BJ (cell line): ENCODE measurements around the gene PC. TPM values are rescaled to one million over a fixed set of nuclear protein-coding genes. Genes with fewer than 3 reads are reported as not detected.

Source experiments
- CTCF ChIA-PET: fragments of 350-600 bp; formaldehyde crosslinking; extraction: SDS; loops from one replicate; lab custom pipeline; 2021; ENCODE audit warnings: antibody characterized with exemption, inconsistent platforms; lab: Yijun Ruan, JAX
- POLR2A ChIA-PET: fragments of 300-600 bp; sonication (Branson Sonifier 250); formaldehyde crosslinking; extraction: SDS; loops from one replicate; lab custom pipeline; 2021; ENCODE audit warnings: antibody characterized with exemption; lab: Charles Lee
- DNase-seq: peaks from one replicate; pipeline ENCODE4 v3.0.0-alpha.2; 2011; ENCODE audit warnings: low read depth
- H3K27me3 ChIP-seq: 2 replicates; pipeline ENCODE4 v1.6.0; 2011; ENCODE audit warnings: low read length; ENCODE audit not compliant: control insufficient read depth, insufficient read depth
- H3K36me3 ChIP-seq: 2 replicates; pipeline ENCODE4 v1.5.1; 2011; ENCODE audit warnings: low read length; ENCODE audit not compliant: control insufficient read depth, insufficient read depth
- H3K4me3 ChIP-seq: 2 replicates; pipeline ENCODE4 v1.5.1; 2011; ENCODE audit warnings: low read depth, mild to moderate bottlenecking, control low read depth, low read length
- polyA plus RNA-seq: library from polyadenylated mRNA; depleted of rRNA; stranded (reverse); fragments of >200 nt; gene quantifications from 2 replicates; pipeline ENCODE4 v1.2.3, GENCODE V29; 2011
- TF ChIP-seq, protein P1 (sequence below): IDR thresholded peaks from 2 replicates; pipeline ENCODE4 v1.5.1; 2011; ENCODE audit warnings: low read depth, mild to moderate bottlenecking, control low read depth, inconsistent platforms, low read length, moderate library complexity; ENCODE audit not compliant: insufficient read depth

PC gene
- polyA plus RNA-seq, 1 experiment = 14.3 TPM

- ChIA-PET POLR2A (no interaction called here), CTCF (no interaction called here)
- no peak overlapping the region for H3K4me3 ChIP-seq
- peaks cover 27% of the 10 kb centered on the region for H3K36me3 ChIP-seq
- TF ChIP-seq, protein P1, sequence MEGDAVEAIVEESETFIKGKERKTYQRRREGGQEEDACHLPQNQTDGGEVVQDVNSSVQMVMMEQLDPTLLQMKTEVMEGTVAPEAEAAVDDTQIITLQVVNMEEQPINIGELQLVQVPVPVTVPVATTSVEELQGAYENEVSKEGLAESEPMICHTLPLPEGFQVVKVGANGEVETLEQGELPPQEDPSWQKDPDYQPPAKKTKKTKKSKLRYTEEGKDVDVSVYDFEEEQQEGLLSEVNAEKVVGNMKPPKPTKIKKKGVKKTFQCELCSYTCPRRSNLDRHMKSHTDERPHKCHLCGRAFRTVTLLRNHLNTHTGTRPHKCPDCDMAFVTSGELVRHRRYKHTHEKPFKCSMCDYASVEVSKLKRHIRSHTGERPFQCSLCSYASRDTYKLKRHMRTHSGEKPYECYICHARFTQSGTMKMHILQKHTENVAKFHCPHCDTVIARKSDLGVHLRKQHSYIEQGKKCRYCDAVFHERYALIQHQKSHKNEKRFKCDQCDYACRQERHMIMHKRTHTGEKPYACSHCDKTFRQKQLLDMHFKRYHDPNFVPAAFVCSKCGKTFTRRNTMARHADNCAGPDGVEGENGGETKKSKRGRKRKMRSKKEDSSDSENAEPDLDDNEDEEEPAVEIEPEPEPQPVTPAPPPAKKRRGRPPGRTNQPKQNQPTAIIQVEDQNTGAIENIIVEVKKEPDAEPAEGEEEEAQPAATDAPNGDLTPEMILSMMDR = no peak
- H3K27me3 ChIP-seq = no peaks in the 10 kb centered on the region
- no peak for DNase-seq
Observed at GRCh38 chr11:66847461-66848232, 110.5 kb downstream of the PC start.

DNA sequence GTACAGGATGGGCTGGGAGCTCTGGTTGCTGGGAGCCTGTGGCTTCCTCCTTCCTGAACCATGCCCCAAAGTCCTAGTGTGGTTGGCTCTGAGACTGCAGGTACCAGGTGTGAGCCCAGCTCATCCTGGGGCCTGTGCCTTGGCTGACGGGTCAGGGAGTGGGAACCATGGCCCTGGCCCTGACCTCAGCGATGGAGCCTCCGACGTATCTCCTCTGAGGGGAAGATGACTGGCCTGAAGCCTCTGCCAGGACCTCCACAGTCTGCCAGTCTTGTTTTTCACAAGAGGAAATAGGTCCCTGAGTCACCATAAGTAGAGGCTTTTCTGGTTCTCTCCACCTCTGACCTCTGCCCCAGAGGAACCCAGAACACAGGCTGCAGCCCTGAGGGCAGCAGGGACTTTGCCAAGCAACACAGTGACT lies 111.5 kb downstream of the PC start:
- Histone ChIP-seq H3K27me3 (no peaks in the 10 kb centered on the region), H3K36me3 (peaks cover 27% of the 10 kb centered on the region), H3K4me3 (no peak overlapping the region)
- POLR2A ChIA-PET = no interaction called here
- TF ChIP-seq, protein P1 = no peak
- DNase-seq = no peak
- CTCF ChIA-PET = interaction anchor here (1.0 to 2.5 kb wide), 3 partner anchors 11 to 168 kb away, joined by 3 to 17 read pairs (median 3); partner anchors contain the start of gene C11orf86

DNA sequence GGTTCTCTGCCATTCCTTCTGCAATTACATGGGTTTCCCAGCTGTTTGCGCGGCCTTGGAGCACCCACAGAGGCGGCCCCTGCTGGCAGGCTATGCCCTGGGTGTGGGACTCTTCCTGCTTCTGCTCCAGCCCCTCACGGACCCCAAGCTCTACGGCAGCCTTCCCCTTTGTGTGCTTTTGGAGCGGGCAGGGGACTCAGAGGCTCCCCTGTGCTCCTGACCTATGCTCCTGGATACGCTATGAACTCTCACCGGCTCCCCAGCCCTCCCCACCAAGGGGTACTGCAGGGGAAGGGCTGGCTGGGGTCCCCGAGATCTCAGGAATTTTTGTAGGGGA lies 112.3 kb downstream of the PC start:
- ChIA-PET CTCF (interaction anchor here (0.9 to 2.5 kb wide), 4 partner anchors 10 to 208 kb away, joined by 3 to 17 read pairs (median 3); partner anchors contain the start of gene C11orf86), POLR2A (no interaction called here)
- H3K4me3 ChIP-seq = no peak overlapping the region
- H3K27me3 ChIP-seq = no peaks in the 10 kb centered on the region
- DNase-seq = no peak
- TF ChIP-seq, protein P1 = no peak
- H3K36me3 ChIP-seq = peaks cover 27% of the 10 kb centered on the region

GRCh38 chr11:66845143-66845875 lies 112.9 kb downstream of the PC start:
- no peak overlapping the region for H3K4me3 ChIP-seq
- ChIA-PET CTCF (interaction anchor here (0.9 to 2.5 kb wide), 2 partner anchors 131 to 208 kb away, joined by 3 to 17 read pairs; partner anchors contain the start of gene C11orf86), POLR2A (no interaction called here)
- no peak for DNase-seq
- no peaks in the 10 kb centered on the region for H3K27me3 ChIP-seq
- H3K36me3 ChIP-seq = peaks cover 25% of the 10 kb centered on the region
- TF ChIP-seq, protein P1 = no peak
